Kidney (tissue), 14 donors: ENCODE data around the gene SCMH1. TPM values are rescaled to one million over a fixed set of nuclear protein-coding genes. Genes with fewer than 3 reads are reported as not detected.
"Not testable (repeated sequence)": the region's sequence is repeated elsewhere in the genome, so short reads cannot be mapped to it uniquely, and the experiment has no call there.

Source experiments
- DNase-seq, 5 donors: peaks; one replicate each; pipeline ENCODE4 v3.0.0-alpha.2; 2013 to 2020
- FAIRE-seq: peaks from 2 replicates; lab custom pipeline; 2012; peaks lifted over from hg19 to GRCh38; lab: Jason Lieb, UNC
- H3K27ac ChIP-seq, 2 donors: one replicate each; pipeline ENCODE4 v1.7.0; 2013; ENCODE audit warnings: low read depth in 2 of 2, low read length in 2 of 2, inconsistent platforms in 1 of 2
- H3K27me3 ChIP-seq: one replicate; pipeline ENCODE4 v1.7.1; 2013; ENCODE audit warnings: low read length, inconsistent platforms; ENCODE audit not compliant: control insufficient read depth, insufficient read depth
- H3K36me3 ChIP-seq, 3 donors: one replicate each; pipeline versions ENCODE4 v1.7.0 to v1.7.1; 2013; ENCODE audit warnings: low read length in 3 of 3, control low read depth in 1 of 3, inconsistent platforms in 1 of 3; ENCODE audit not compliant: insufficient read depth in 3 of 3, control insufficient read depth in 2 of 3
- H3K4me1 ChIP-seq, 3 donors: one replicate each; pipeline versions ENCODE4 v1.7.0 to v1.7.1; 2013; ENCODE audit warnings: low read length in 3 of 3, inconsistent platforms in 1 of 3, low read depth in 1 of 3; ENCODE audit not compliant: control insufficient read depth in 2 of 3, insufficient read depth in 2 of 3
- H3K4me3 ChIP-seq, 3 donors: one replicate each; pipeline versions ENCODE4 v1.7.0 to v1.8.1; 2013; ENCODE audit warnings: low read length in 3 of 3, control low read depth in 1 of 3, inconsistent platforms in 1 of 3
- H3K9ac ChIP-seq, 3 donors: one replicate each; pipeline versions ENCODE4 v1.7.0 to v1.7.1; 2013; ENCODE audit warnings: low read length in 3 of 3, control low read depth in 1 of 3, inconsistent platforms in 1 of 3
- H3K9me3 ChIP-seq, 3 donors: one replicate each; pipeline versions ENCODE4 v1.7.0 to v1.7.1; 2013; ENCODE audit warnings: low read length in 3 of 3, control low read depth in 1 of 3, inconsistent platforms in 1 of 3; ENCODE audit not compliant: control insufficient read depth in 2 of 3, insufficient read depth in 1 of 3
- CTCF ChIP-seq: IDR thresholded peaks from 3 replicates; pipeline ENCODE4 v1.5.1; 2012; ENCODE audit warnings: mild to moderate bottlenecking, moderate library complexity, borderline replicate concordance; ENCODE audit not compliant: insufficient read depth; ENCODE audit errors: extremely low read depth
- intact Hi-C: fragments of 100-400 bp; cut with DNase I; formaldehyde crosslinking; loops from one replicate; pipeline ENCODE4 v1.11.1; 2022
- polyA plus RNA-seq: library from polyadenylated mRNA; stranded (reverse); fragments of 350-450 nt; fragmentation: Illumina TruSeq; extraction: RNeasy Lipid Tissue Mini Kit (QIAGEN cat#74804); gene quantifications from one replicate; pipeline ENCODE4 v1.2.3, GENCODE V29; 2014; ENCODE audit warnings: low read depth, low replicate concordance; ENCODE audit not compliant: insufficient read depth
- total RNA-seq: library from RNA; stranded (reverse); fragmentation: NEBNext Ultra II Directional; extraction: Animal tissue kit (Norgen Biotek cat#: 25700); gene quantifications from one replicate; pipeline ENCODE4 v1.2.1, GENCODE V29; 2021
- donor health status: control.
- donor health status: control.
- donor health status: control.
- donor health status: control.
- donor health status: control.
- donor health status: DM: yes; HTN: yes; CAD: no.
- donor health status: Normal renal cell carcinoma (clear cell type).

The SCMH1 gene
- total and polyA plus RNA-seq, 2 donors from 2014 or later, result 26.4 to 58.3 TPM

GRCh38 chr1:41233708-41234107 is 8.4 kb downstream of the SCMH1 start:
- Histone ChIP-seq H3K9me3 (no peaks in the 10 kb centered on the region), H3K4me1 (peaks cover 0 to 9% (median 5%) of the 10 kb centered on the region in 3 donors), H3K4me3 (no peak overlapping the region), H3K9ac (peak overlapping the region in 1 of 3 donors; percentile 9), H3K27me3 (no peaks in the 10 kb centered on the region), H3K36me3 (no peaks in the 10 kb centered on the region), H3K27ac (no peak overlapping the region)
- intact Hi-C loops, result no loop called here
- FAIRE-seq (no peak), DNase-seq (no peak)
- TF ChIP-seq CTCF, result no peak

GRCh38 chr1:41232305-41232704 is 9.8 kb downstream of the SCMH1 start:
- H3K9ac ChIP-seq, result no peak overlapping the region
- H3K9me3 ChIP-seq, result no peaks in the 10 kb centered on the region
- intact Hi-C loops, result no loop called here
- FAIRE-seq (no peak), DNase-seq (no peak)
- no peak for TF ChIP-seq CTCF
- H3K27me3 ChIP-seq, result no peaks in the 10 kb centered on the region
- no peak overlapping the region for H3K4me3 ChIP-seq
- peaks cover 0 to 5% (median 5%) of the 10 kb centered on the region in 3 donors for H3K4me1 ChIP-seq
- no peaks in the 10 kb centered on the region for H3K36me3 ChIP-seq
- H3K27ac ChIP-seq, result no peak overlapping the region

GRCh38 chr1:41230656-41231055 is 11.4 kb downstream of the SCMH1 start:
- FAIRE-seq, result no peak
- DNase-seq, result no peak
- no peak overlapping the region for H3K9ac ChIP-seq
- no peak for TF ChIP-seq CTCF
- peaks cover 0 to 11% (median 6%) of the 10 kb centered on the region in 3 donors for H3K4me1 ChIP-seq
- no peaks in the 10 kb centered on the region for H3K9me3 ChIP-seq
- no peaks in the 10 kb centered on the region for H3K27me3 ChIP-seq
- intact Hi-C loops, result no loop called here
- H3K4me3 ChIP-seq, result no peak overlapping the region
- H3K27ac ChIP-seq, result no peak overlapping the region
- H3K36me3 ChIP-seq, result no peaks in the 10 kb centered on the region

- FAIRE-seq, intact Hi-C loops: not testable (repeated sequence)
Measured at GRCh38 chr1:41229219-41229618, 12.9 kb downstream of the SCMH1 start.

More at GRCh38 chr1:41229219-41229618, 12.9 kb downstream of the SCMH1 start:
- not testable (repeated sequence) for H3K4me3 ChIP-seq, H3K27me3 ChIP-seq, H3K27ac ChIP-seq, H3K9me3 ChIP-seq, H3K9ac ChIP-seq, H3K36me3 ChIP-seq, DNase-seq
- H3K4me1 ChIP-seq, result peaks cover 0 to 17% (median 7%) of the 10 kb centered on the region in 3 donors
